ENCODE results near the gene RHOD. TPM values are rescaled to one million over a fixed set of nuclear protein-coding genes. Genes with fewer than 3 reads are reported as not detected.

RHOD gene
- total and polyA plus RNA-seq, 12 donors: 21.9 to 103 (median 35.2) TPM

DNA sequence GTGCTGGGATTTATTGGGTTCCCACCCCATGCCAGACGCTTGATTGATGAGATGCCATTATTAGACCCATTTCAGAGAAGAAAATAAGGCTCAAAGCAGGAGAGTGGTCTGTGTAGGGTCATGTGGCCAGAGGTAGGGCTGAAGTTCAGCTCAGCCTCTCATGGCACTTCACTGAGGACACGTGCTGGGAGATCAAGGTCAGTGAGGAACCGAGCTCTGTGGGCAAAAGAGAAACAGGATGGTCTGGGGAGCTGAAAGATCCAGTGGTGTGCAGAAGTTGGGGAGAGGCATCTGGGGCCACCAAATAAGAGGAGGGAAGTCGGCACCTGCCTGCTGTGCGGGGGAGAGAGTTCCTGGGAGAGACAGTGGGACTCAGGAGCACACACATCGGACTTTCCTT lies 19.6 kb downstream of the RHOD start:
- Histone ChIP-seq H3K27me3 (peaks cover 0 to 5% (median 0%) of the 10 kb centered on the region in 7 donors), H3K4me1 (peaks cover 0 to 13% (median 5%) of the 10 kb centered on the region in 9 donors), H3K9me3 (no peaks in the 10 kb centered on the region), H3K27ac (no peak overlapping the region), H3K36me3 (peaks cover 0 to 3% (median 0%) of the 10 kb centered on the region in 9 donors), H3K4me3 (no peak overlapping the region)
- TF ChIP-seq, protein P1, sequence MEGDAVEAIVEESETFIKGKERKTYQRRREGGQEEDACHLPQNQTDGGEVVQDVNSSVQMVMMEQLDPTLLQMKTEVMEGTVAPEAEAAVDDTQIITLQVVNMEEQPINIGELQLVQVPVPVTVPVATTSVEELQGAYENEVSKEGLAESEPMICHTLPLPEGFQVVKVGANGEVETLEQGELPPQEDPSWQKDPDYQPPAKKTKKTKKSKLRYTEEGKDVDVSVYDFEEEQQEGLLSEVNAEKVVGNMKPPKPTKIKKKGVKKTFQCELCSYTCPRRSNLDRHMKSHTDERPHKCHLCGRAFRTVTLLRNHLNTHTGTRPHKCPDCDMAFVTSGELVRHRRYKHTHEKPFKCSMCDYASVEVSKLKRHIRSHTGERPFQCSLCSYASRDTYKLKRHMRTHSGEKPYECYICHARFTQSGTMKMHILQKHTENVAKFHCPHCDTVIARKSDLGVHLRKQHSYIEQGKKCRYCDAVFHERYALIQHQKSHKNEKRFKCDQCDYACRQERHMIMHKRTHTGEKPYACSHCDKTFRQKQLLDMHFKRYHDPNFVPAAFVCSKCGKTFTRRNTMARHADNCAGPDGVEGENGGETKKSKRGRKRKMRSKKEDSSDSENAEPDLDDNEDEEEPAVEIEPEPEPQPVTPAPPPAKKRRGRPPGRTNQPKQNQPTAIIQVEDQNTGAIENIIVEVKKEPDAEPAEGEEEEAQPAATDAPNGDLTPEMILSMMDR (IDR thresholded peaks at IDR 0.05): no peak
- no peak for DNase-seq
- intact Hi-C loops (cut with DNase I): no loop called here
- 73 to 79% methylated on average over 6 of the region's 6 CpGs for WGBS, 2 donors
- ATAC-seq: peak in 1 of 8 donors; percentile 20

GRCh38 chr11:67079065-67079705 lies 22.5 kb downstream of the RHOD start:
- ATAC-seq (no peak), DNase-seq (no peak)
- Histone ChIP-seq H3K27me3 (peaks cover 0 to 6% (median 0%) of the 10 kb centered on the region in 7 donors), H3K36me3 (no peaks in the 10 kb centered on the region), H3K4me1 (peaks cover 6 to 17% (median 12%) of the 10 kb centered on the region in 9 donors), H3K27ac (no peak overlapping the region), H3K9me3 (no peaks in the 10 kb centered on the region), H3K4me3 (no peak overlapping the region)
- TF ChIP-seq, protein P1 (IDR thresholded peaks at IDR 0.05): no peak
- WGBS, 2 donors: 79 to 83% methylated on average over 6 of the region's 6 CpGs
- intact Hi-C loops (cut with DNase I): no loop called here

- 30 to 34% methylated on average over 20 of the region's 20 CpGs for WGBS, 2 donors
- ATAC-seq (peak; percentile 18 to 61 (median 34)), DNase-seq (no peak)
- TF ChIP-seq, protein P1 (IDR thresholded peaks at IDR 0.05): no peak
- H3K27me3 ChIP-seq: peaks cover 0 to 6% (median 0%) of the 10 kb centered on the region in 7 donors
- peak overlapping the region in 7 of 10 donors; percentile 7 to 34 (median 19) for H3K4me3 ChIP-seq
- H3K27ac ChIP-seq: no peak overlapping the region
- H3K4me1 ChIP-seq: peaks cover 6 to 17% (median 12%) of the 10 kb centered on the region in 9 donors
- intact Hi-C loops (cut with DNase I): loop anchor here in 8 of 10 donors (1.0 to 10.0 kb wide), 6 partner anchors 18 to 300 kb away; no protein-coding TSS in a partner anchor
- no peaks in the 10 kb centered on the region for H3K9me3 ChIP-seq
- H3K36me3 ChIP-seq: no peaks in the 10 kb centered on the region
Measured at GRCh38 chr11:67082071-67082791, 25.6 kb downstream of the RHOD start.

GRCh38 chr11:67083786-67084366 lies 27.2 kb downstream of the RHOD start:
- Histone ChIP-seq H3K27me3 (peaks cover 0 to 6% (median 0%) of the 10 kb centered on the region in 7 donors), H3K9me3 (no peaks in the 10 kb centered on the region), H3K36me3 (no peaks in the 10 kb centered on the region), H3K27ac (no peak overlapping the region), H3K4me3 (no peak overlapping the region), H3K4me1 (peaks cover 6 to 13% (median 12%) of the 10 kb centered on the region in 9 donors)
- intact Hi-C loops (cut with DNase I): loop anchor here in 8 of 10 donors (5.0 to 10.0 kb wide), 5 partner anchors 81 to 298 kb away; no protein-coding TSS in a partner anchor
- DNase-seq (no peak), ATAC-seq (no peak)
- TF ChIP-seq, protein P1 (IDR thresholded peaks at IDR 0.05): no peak
- 90 to 95% methylated on average over 8 of the region's 8 CpGs for WGBS, 2 donors

All from heart right ventricle (tissue), 16 donors.